ENCODE results near the gene HOXD10.

The HOXD10 gene

DNA sequence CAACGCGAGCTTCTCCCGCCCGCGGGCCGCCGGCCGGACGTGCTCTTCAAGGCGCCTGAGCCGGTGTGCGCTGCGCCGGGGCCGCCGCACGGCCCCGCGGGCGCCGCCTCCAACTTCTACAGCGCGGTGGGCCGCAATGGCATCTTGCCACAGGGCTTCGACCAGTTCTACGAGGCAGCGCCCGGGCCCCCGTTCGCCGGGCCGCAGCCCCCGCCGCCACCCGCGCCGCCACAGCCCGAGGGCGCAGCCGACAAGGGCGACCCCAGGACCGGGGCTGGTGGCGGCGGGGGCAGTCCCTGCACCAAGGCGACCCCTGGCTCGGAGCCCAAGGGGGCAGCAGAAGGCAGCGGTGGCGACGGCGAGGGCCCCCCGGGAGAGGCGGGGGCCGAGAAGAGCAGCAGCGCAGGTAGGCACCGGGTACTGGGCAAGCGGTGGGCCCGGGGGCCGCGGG, 8.8 kb upstream of the HOXD10 start:
- DNase-seq: no peak

GRCh38 chr2:176109192-176109901, 7.2 kb upstream of the HOXD10 start:
- no peak for DNase-seq

- no peak for DNase-seq
Measured at GRCh38 chr2:176109946-176110345, 6.6 kb upstream of the HOXD10 start.

GRCh38 chr2:176110415-176111308, 5.9 kb upstream of the HOXD10 start:
- no peak for DNase-seq

DNA sequence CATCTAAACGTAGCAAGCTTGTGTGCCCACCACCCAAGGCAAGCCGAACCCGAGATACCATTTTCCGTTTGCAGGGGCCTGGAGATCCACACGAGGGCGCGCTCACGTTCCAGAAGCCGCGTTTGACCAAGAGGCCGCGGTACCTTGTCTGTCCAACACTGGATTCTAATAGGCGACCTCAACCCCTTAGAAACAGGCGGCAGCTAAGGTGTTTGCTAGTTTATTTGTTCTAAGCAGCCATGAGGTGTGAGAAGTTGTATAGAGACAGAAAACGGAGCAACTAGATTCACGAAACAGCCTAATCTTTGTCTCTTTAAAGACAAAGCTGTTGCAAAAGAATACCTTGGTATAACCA, 5.3 kb upstream of the HOXD10 start:
- no peak for DNase-seq

- DNase-seq: no peak
Measured at GRCh38 chr2:176111846-176112374, 4.7 kb upstream of the HOXD10 start.

- no peak for DNase-seq
Measured at GRCh38 chr2:176112375-176113302, 3.9 kb upstream of the HOXD10 start.

DNA sequence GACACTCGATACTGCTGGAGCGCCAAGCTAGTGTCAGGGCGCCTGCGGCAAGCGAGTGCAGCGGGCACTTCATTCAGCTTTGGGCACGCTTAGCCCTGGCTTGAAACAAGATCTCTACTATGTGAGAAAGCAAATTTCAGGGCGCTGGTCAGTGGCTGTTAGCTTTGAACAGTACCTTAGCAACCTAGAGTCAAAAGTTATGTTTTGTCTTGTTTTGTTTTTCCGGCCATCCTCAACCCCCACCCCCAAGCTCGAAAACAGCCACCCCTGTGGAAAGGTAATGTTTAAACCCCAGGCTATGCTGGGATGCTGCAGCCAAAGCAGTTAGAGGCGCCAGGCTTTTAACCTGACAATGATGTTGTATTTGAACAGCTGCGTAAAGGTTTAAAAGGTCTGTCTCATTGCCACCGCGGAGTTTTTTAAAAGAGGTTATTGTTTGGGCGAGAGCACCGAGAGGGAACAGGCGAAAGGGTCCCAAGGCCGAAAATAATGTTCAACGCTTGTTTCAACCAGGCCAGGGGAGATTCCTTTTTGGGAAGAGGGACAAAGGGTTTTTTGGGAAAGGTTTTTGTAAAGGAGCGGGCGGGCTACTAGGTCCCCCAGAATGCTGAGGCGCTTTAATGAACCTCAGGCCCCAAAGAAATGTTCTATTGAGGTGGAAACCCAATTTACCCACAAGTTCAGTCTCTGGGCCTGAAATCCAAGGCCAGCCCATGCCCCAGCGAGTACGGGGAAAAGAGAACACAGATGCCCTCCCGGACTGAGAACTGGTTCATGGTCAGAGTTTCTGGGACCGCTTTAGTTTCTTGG, 2.3 kb upstream of the HOXD10 start:
- DNase-seq: no peak

DNA sequence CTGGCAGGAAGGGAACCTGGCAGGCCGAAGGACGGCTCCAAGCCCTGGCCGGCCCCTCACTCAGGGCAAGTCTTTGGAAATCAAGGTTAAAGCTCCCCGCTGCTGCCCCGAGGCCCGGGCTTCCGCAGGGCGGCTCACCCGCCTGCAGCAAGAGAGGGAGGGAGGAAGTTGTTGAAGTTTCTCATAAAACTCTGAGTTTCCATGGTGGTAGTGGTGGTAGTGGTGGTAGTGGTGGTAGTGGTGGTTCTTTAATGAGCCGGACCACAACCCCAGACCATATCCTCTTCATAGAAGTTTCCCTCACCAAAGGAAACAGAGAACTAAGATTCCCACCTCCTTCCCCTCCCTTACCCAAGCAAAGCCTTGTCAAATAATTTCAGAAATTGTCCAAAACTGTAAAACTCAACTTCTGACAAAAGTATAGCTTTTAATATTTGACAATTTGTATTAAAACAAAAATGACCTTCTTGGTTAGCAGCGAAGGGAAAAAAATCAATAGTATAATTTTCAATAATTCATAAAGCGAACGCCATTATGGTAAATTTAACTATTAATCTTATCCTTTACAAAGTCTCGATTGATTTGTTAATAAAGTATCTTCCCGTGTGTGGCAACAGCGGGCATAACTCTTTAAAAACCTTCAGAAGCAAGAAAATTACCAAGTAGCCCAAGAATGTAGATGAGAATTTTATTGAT, 1.5 kb upstream of the HOXD10 start:
- DNase-seq: no peak

- no peak for DNase-seq
Measured at GRCh38 chr2:176117162-176117822, 714 bp downstream of the HOXD10 start.

DNA sequence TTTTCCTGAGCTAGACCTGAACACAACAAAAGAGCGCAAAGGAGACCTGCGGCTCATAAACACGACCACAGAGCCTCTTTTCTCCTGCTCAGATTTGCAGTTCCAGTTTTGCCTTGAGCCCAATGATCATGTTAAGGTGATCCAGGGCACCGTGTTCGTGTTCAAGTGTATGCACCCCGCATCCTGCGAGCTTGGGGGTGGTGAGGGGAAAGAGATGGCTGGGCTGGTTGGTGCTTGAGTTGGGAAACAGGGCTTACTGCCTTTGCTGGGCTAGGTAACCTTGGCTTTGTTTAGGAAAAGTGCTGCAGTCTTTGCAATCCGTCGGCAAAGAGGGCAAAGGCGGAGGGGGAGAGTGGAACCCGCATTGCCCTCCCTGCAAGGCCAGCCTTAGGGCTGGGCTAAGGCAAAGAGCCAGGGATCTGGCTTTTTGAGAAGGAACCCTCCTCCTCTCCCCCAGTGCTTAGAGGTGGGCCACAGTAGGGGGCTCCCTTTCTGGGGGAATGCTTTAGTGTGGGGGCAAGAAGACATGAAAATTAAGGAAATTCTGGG, 1.3 kb downstream of the HOXD10 start:
- no peak for DNase-seq

DNA sequence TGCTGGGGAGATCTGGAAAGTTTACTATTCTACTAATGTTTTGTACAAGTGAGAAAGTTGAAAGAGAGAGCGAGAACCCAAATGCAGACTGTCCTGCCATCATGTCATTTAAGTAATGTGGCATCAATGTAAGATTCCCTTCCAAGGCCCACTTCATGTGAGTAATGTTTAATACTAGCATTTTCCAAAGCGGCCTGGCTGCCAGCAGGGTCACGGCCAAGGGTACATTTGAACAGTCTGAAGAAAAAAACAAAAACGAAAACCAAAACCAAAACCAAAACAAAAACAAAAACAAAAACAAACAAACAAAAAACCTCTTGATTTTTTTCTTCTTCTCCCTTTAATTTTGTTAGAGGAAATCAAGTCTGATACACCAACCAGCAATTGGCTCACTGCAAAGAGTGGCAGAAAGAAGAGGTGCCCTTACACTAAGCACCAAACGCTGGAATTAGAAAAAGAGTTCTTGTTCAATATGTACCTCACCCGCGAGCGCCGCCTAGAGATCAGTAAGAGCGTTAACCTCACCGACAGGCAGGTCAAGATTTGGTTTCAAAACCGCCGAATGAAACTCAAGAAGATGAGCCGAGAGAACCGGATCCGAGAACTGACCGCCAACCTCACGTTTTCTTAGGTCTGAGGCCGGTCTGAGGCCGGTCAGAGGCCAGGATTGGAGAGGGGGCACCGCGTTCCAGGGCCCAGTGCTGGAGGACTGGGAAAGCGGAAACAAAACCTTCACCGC, 2.2 kb downstream of the HOXD10 start:
- no peak for DNase-seq

DNA sequence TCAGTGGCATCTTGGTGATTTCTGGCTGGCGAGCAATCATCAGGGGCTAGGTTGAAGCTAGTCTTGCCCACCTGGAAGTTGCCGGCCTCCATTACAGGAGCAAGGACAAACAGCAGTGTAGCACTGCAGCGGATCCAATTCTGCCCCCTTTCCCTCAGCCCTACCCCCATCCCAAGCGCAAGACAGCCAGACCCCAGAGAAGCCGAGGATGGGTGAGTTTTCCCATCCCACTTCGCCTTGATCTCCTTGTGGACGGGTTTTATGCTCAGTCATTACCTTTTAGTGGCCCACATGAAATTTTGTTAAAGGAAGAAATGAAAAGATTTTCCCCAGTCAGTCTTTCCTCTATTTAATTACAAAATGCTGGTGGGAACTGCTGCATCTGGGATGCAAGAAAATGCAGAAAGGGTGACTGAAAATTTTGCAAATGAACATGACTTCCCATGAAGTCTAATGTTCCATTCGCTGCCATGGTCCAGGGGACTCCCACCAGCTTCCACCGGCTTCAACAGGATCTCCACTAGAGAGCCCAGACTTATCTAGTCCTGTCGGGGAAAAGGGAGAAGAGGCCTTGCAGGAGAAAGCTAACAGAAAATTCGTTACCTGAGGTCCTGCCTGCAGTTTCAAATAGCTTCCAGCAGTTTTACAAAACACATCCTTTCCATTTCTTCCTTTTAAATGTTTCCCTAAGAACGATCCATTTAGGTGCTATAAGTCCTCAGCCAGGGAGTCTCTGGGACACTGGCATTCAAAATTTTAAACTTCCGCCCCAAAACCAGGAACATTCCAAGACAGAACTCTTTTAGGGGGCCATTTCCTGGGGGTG, 4.0 kb downstream of the HOXD10 start:
- DNase-seq: no peak

DNA sequence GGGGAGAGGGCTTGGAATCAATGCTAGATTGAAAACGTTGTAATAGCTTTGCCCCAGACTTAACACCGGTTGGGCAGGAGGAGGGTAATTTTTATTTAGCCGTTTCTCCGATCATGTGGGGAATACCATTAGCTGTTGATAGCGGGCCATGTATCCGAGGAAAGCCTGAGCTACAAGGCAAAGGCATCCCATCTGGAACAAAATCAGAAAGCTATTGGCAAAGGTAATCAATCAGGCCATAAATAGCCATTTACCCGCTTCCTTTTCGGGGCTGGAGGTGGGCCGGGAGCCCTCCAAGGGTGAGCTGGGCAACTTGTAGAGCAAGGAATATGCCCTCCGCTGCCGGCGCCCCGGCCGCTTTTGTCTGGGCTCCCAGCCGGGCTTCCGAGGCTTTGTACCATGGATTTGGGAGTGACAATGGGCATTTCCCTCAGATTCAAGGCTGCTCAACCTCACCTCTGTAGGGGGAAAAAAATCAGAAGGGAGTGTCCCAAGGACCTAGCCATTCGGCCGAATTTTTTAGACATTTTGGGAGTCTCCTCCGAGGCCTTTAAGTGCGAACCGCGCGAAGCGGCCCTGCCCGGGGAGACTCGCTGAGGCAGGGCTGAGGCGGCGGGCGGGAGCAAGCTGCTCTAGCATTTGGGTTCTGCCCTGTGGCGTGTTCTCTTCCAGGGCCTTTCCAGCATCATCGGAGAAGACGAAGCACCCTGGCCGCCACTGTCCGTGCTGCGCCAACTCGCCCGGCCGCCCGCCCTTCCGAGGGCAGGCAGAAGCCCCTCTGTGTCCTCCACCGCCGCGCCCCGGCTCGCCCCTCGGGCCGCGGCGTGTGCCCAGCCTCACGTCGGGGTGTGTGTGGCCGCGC, 4.8 kb downstream of the HOXD10 start:
- no peak for DNase-seq

DNA sequence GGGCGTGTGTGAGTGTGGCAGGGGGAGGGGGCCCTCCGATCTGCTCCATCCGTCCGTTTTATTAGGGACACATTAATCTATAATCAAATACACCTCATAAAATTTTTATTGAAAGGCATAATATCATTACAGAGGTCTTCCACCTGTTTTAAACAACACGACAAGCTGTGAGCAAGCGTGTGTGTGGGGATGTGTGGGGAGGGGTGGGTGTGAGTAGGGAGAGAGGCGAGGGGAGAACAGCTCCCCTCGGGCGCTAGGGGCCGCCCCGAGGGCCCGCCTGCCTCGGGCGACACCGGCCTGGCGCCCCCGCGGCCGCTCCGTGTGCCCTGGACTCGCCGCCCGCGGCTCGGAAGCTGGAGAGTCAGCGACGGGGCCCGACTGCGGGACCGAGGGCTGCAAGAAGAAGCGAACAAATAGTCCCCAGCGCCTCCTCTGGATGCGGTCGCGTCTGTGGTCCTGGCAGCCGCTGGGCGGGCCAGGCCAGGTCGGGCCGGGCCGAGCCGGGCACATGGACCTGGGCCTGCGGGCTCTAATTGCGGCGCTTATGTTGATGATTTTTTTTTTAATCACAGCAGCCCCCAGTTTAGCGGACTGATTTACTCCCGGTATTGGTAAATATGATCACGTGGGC, 5.6 kb downstream of the HOXD10 start:
- no peak for DNase-seq

DNA sequence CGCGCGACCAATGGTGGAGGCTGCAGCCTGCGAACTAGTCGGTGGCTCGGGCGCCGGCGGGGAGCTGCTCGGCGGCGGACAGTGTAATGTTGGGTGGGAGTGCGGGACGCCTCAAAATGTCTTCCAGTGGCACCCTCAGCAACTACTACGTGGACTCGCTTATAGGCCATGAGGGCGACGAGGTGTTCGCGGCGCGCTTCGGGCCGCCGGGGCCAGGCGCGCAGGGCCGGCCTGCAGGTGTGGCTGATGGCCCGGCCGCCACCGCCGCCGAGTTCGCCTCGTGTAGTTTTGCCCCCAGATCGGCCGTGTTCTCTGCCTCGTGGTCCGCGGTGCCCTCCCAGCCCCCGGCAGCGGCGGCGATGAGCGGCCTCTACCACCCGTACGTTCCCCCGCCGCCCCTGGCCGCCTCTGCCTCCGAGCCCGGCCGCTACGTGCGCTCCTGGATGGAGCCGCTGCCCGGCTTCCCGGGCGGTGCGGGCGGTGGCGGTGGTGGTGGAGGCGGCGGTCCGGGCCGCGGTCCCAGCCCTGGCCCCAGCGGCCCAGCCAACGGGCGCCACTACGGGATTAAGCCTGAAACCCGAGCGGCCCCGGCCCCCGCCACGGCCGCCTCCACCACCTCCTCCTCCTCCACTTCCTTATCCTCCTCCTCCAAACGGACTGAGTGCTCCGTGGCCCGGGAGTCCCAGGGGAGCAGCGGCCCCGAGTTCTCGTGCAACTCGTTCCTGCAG, 6.3 kb downstream of the HOXD10 start, which contains the start of gene HOXD9:
Gene HOXD9 (plus strand): TSS at position 37 of the 728 bp plus-strand sequence. CDS start 50 bp downstream, at position 87.
- DNase-seq: no peak
